K562 (cell line): ENCODE measurements around the gene GPR3. TPM values are rescaled to one million over a fixed set of nuclear protein-coding genes. Genes with fewer than 3 reads are reported as not detected.

Experiments
- ARID1B ChIP-seq: fragments of 450-650 bp; IDR thresholded peaks from 2 replicates; pipeline ENCODE4 v1.6.1; 2016; ENCODE audit warnings: antibody characterized with exemption, mild to moderate bottlenecking, inconsistent platforms
- BHLHE40 ChIP-seq: IDR thresholded peaks from 2 replicates; pipeline ENCODE4 v1.6.1; 2011; ENCODE audit warnings: low read length, improper control_type of control experiment
- BRD9 ChIP-seq: fragments of 450-650 bp; IDR thresholded peaks from 2 replicates; pipeline ENCODE4 v1.6.1; 2018; ENCODE audit warnings: low read depth; ENCODE audit not compliant: partially characterized antibody
- CBFA2T3 ChIP-seq: fragments of 450-650 bp; IDR thresholded peaks from 2 replicates; pipeline ENCODE4 v1.6.1; 2017
- CSDE1 ChIP-seq, 2 experiments: fragments of 450-650 bp; IDR thresholded peaks; 2 replicates each; pipeline ENCODE4 v1.6.1; 2016; ENCODE audit warnings: mild to moderate bottlenecking in 1 of 2
- ERF ChIP-seq: fragments of 450-650 bp; formaldehyde crosslinking; IDR thresholded peaks from 2 replicates; pipeline ENCODE4 v1.4.0; 2020; ENCODE audit warnings: mild to moderate bottlenecking, mixed read lengths
- GATAD2B ChIP-seq: fragments of 450-650 bp; IDR thresholded peaks from 2 replicates; pipeline ENCODE4 v1.6.1; 2017; ENCODE audit warnings: mild to moderate bottlenecking, borderline replicate concordance
- HNRNPK ChIP-seq: fragments of 200-400 bp; formaldehyde crosslinking; IDR thresholded peaks from one replicate; pipeline ENCODE4 v1.6.1; 2018; ENCODE audit warnings: mild to moderate bottlenecking, low read depth, low read length; ENCODE audit not compliant: poor library complexity, severe bottlenecking
- HOXB6 ChIP-seq: fragments of 250-450 bp; sonication (Bioruptor Pico); IDR thresholded peaks from 2 replicates; pipeline ENCODE4 v1.5.1; 2022; ENCODE audit warnings: mild to moderate bottlenecking, borderline replicate concordance
- KLF6 ChIP-seq: fragments of 250-450 bp; sonication (Bioruptor Pico); IDR thresholded peaks from 2 replicates; pipeline ENCODE4 v1.4.0; 2020; ENCODE audit warnings: mild to moderate bottlenecking, moderate library complexity, borderline replicate concordance
- MBD2 ChIP-seq: sonication (generic); IDR thresholded peaks from 2 replicates; pipeline ENCODE4 v1.6.1; 2016; ENCODE audit warnings: low read depth, borderline replicate concordance
- MCM3 ChIP-seq: fragments of 450-650 bp; IDR thresholded peaks from 2 replicates; pipeline ENCODE4 v1.6.1; 2016
- MTF1 ChIP-seq: fragments of 250-450 bp; sonication (Bioruptor Pico); IDR thresholded peaks from 2 replicates; pipeline ENCODE4 v1.9.0; 2021; ENCODE audit warnings: moderate library complexity, mild to moderate bottlenecking, inconsistent platforms, borderline replicate concordance
- NUFIP1 ChIP-seq: fragments of 450-650 bp; IDR thresholded peaks from 2 replicates; pipeline ENCODE4 v1.6.1; 2018; ENCODE audit not compliant: partially characterized antibody
- RB1 ChIP-seq: fragments of 450-650 bp; IDR thresholded peaks from 2 replicates; pipeline ENCODE4 v1.6.1; 2017; ENCODE audit warnings: low read depth, mild to moderate bottlenecking
- SMARCE1 ChIP-seq: fragments of 450-650 bp; IDR thresholded peaks from 2 replicates; pipeline ENCODE4 v1.7.1; 2016; ENCODE audit warnings: mild to moderate bottlenecking
- TFAP4 ChIP-seq: sonication (generic); formaldehyde crosslinking; IDR thresholded peaks from 2 replicates; pipeline ENCODE4 v1.8.0; 2022; ENCODE audit warnings: missing genetic modification reagents, mild to moderate bottlenecking, moderate library complexity, borderline replicate concordance
- ZBTB7A ChIP-seq: IDR thresholded peaks from 2 replicates; pipeline ENCODE4 v1.6.1; 2011; ENCODE audit warnings: low read depth, mild to moderate bottlenecking, low read length, moderate library complexity, borderline replicate concordance; ENCODE audit not compliant: control insufficient read depth
- ZC3H11A ChIP-seq: IDR thresholded peaks from 2 replicates; pipeline ENCODE4 v1.6.1; 2012; ENCODE audit warnings: low read depth, low read length, improper control_type of control experiment
- ZEB2 ChIP-seq: fragments of 450-650 bp; IDR thresholded peaks from 2 replicates; pipeline ENCODE4 v1.6.1; 2016
- ZNF24 ChIP-seq: fragments of 450-650 bp; IDR thresholded peaks from 2 replicates; pipeline ENCODE4 v1.6.1; 2016
- ZNF311 ChIP-seq: fragments of 250-450 bp; sonication (Bioruptor Pico); IDR thresholded peaks from 2 replicates; pipeline ENCODE4 v1.4.0; 2020; ENCODE audit warnings: mild to moderate bottlenecking, moderate library complexity
- ZNF561 ChIP-seq: fragments of 450-650 bp; formaldehyde crosslinking; conservative IDR thresholded peaks from 2 replicates; pipeline ENCODE4 v1.4.0; 2020; ENCODE audit warnings: mild to moderate bottlenecking, moderate library complexity
- ZNF778 ChIP-seq: fragments of 450-650 bp; formaldehyde crosslinking; IDR thresholded peaks from 2 replicates; pipeline ENCODE4 v1.4.0; 2020; ENCODE audit warnings: mild to moderate bottlenecking, moderate library complexity
- ZNF79 ChIP-seq: fragments of 250-450 bp; sonication (Bioruptor Pico); IDR thresholded peaks from 2 replicates; pipeline ENCODE4 v1.4.0; 2020; ENCODE audit warnings: low read depth, mild to moderate bottlenecking, moderate library complexity
- polyA plus RNA-seq, 8 experiments: library from polyadenylated mRNA; depleted of rRNA in 4 of 8; stranded (reverse) in 5 of 8; unstranded in 3 of 8; fragments of >200 nt; fragmentation: Nextera tagmentation in 2 of 8; fragmentation: Illumina TruSeq in 1 of 8; extraction: Ambion mirVana in 2 of 8; extraction: Trizol in 1 of 8; gene quantifications; 2 replicates each; pipeline versions ENCODE4 v1.2.1 to v1.2.3, GENCODE V29; 2011 to 2014; ENCODE audit warnings: inconsistent platforms in 1 of 8, missing spikeins in 1 of 8
- total RNA-seq, 7 experiments: library from RNA; depleted of rRNA in 6 of 7; stranded (reverse); fragments of >200 nt in 6 of 7; fragmentation: Illumina TruSeq in 2 of 7; extraction: Trizol in 2 of 7; gene quantifications; 2 replicates each; pipeline versions ENCODE4 v1.2.1 to v1.2.3, GENCODE V29; 2011 to 2021; ENCODE audit warnings: low replicate concordance in 1 of 7
- TF ChIP-seq, protein P1 (sequence below): sonication (generic); formaldehyde crosslinking; IDR thresholded peaks from 2 replicates; pipeline ENCODE4 v1.8.1; 2023; ENCODE audit warnings: mild to moderate bottlenecking, missing genetic modification reagents
- TF ChIP-seq, protein P2 (sequence below): fragments of 200-400 bp; formaldehyde crosslinking; IDR thresholded peaks from 2 replicates; pipeline ENCODE4 v1.6.1; 2017; ENCODE audit warnings: mild to moderate bottlenecking, low read depth, low read length, moderate library complexity

The GPR3 gene
- total and polyA plus RNA-seq, 9 of the 15 experiments (the other 6 are each of a cell fraction or from before 2014, with no cell fraction given): 0.24 to 11.5 (median 3.7) TPM

GRCh38 chr1:27377760-27378495, 14.5 kb upstream of the GPR3 start (continued):
- TF ChIP-seq TFAP4 (CRISPR knock-in tag): no peak
- 0 out of 2 replicates have a peak, but pooled peaks have one; percentile 28 for TF ChIP-seq MBD2
- TF ChIP-seq GATAD2B: no peak
- TF ChIP-seq, protein P1, sequence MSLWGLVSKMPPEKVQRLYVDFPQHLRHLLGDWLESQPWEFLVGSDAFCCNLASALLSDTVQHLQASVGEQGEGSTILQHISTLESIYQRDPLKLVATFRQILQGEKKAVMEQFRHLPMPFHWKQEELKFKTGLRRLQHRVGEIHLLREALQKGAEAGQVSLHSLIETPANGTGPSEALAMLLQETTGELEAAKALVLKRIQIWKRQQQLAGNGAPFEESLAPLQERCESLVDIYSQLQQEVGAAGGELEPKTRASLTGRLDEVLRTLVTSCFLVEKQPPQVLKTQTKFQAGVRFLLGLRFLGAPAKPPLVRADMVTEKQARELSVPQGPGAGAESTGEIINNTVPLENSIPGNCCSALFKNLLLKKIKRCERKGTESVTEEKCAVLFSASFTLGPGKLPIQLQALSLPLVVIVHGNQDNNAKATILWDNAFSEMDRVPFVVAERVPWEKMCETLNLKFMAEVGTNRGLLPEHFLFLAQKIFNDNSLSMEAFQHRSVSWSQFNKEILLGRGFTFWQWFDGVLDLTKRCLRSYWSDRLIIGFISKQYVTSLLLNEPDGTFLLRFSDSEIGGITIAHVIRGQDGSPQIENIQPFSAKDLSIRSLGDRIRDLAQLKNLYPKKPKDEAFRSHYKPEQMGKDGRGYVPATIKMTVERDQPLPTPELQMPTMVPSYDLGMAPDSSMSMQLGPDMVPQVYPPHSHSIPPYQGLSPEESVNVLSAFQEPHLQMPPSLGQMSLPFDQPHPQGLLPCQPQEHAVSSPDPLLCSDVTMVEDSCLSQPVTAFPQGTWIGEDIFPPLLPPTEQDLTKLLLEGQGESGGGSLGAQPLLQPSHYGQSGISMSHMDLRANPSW: no peak
- TF ChIP-seq KLF6 (CRISPR knock-in tag): no peak
- TF ChIP-seq BHLHE40: no peak
- no peak for TF ChIP-seq ZC3H11A
- no peak for TF ChIP-seq ERF
- TF ChIP-seq, protein P2, sequence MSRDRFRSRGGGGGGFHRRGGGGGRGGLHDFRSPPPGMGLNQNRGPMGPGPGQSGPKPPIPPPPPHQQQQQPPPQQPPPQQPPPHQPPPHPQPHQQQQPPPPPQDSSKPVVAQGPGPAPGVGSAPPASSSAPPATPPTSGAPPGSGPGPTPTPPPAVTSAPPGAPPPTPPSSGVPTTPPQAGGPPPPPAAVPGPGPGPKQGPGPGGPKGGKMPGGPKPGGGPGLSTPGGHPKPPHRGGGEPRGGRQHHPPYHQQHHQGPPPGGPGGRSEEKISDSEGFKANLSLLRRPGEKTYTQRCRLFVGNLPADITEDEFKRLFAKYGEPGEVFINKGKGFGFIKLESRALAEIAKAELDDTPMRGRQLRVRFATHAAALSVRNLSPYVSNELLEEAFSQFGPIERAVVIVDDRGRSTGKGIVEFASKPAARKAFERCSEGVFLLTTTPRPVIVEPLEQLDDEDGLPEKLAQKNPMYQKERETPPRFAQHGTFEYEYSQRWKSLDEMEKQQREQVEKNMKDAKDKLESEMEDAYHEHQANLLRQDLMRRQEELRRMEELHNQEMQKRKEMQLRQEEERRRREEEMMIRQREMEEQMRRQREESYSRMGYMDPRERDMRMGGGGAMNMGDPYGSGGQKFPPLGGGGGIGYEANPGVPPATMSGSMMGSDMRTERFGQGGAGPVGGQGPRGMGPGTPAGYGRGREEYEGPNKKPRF: no peak
- TF ChIP-seq ZNF24: no peak
- no peak for TF ChIP-seq MTF1
- no peak for TF ChIP-seq HOXB6
- peak; percentile 48; the same call in 1 of the 2 replicates for TF ChIP-seq SMARCE1
- TF ChIP-seq CBFA2T3: peak; percentile 76
- TF ChIP-seq HNRNPK: no peak
- no peak for TF ChIP-seq BRD9
- no peak for TF ChIP-seq CSDE1 (IDR thresholded peaks at IDR 0.05)
- no peak for TF ChIP-seq MCM3
- no peak for TF ChIP-seq ZEB2
- peak; percentile 42; the same call in 1 of the 2 replicates for TF ChIP-seq ZBTB7A
- no peak for TF ChIP-seq NUFIP1
- TF ChIP-seq RB1: no peak
- TF ChIP-seq ZNF311 (CRISPR knock-in tag): no peak
- no peak for TF ChIP-seq ZNF778 (CRISPR knock-in tag)
- no peak for TF ChIP-seq ZNF561
- TF ChIP-seq ZNF79 (CRISPR knock-in tag): no peak
- TF ChIP-seq ARID1B: peak; percentile 68
